NCI-H2196 (cell line): ENCODE data around the gene OR52A5.

Experiments used
- DNase-seq: peaks from one replicate; lab custom pipeline; 2025; ENCODE audit not compliant: unreplicated experiment; lab: John Stamatoyannopoulos, UW

Gene OR52A5

DNA sequence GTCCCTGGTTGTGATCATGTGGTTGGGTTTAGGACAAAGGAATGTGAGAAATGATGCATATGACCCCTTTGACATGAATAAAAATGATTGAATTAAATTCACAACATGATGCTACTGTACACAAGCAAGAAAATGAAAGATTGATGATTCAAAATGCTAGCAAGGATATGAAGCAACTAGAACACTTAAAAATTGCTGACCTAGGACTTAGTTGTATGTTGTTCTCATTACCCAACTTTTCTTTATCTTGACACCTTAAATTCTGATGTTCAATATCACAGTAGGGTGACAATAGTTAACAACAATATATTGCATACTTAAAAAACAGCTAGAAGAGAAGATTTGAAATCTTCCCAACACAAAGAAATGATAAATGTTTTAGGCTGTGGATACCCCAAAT, 20.6 kb downstream of the OR52A5 start:
- DNase-seq: no peak

GRCh38 chr11:5115339-5115738, 22.8 kb downstream of the OR52A5 start:
- no peak for DNase-seq

DNA sequence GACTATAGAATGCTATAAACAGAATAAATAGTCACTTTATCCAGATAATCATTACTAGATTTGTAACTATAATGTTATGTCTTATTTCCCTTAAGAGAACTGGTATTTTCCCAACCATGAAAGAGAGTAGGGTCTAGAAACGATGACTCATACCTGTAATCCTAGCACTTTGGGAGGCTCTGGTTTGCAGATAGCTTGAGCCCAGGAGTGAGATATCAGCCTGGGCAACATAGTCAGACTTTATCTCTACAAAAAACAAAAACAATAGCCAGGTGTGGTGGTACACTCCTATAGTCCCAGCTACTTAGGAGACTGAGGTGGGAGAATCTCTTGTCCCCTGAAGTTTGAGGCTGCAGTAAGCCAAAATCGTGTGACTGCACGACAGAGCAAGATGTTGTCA, 30.9 kb downstream of the OR52A5 start:
- no peak for DNase-seq

GRCh38 chr11:5103066-5103465, 35.1 kb downstream of the OR52A5 start:
- no peak for DNase-seq

- no peak for DNase-seq
Measured at GRCh38 chr11:5102246-5102645, 35.9 kb downstream of the OR52A5 start.

- no peak for DNase-seq
Measured at GRCh38 chr11:5096011-5096410, 42.1 kb downstream of the OR52A5 start.

DNA sequence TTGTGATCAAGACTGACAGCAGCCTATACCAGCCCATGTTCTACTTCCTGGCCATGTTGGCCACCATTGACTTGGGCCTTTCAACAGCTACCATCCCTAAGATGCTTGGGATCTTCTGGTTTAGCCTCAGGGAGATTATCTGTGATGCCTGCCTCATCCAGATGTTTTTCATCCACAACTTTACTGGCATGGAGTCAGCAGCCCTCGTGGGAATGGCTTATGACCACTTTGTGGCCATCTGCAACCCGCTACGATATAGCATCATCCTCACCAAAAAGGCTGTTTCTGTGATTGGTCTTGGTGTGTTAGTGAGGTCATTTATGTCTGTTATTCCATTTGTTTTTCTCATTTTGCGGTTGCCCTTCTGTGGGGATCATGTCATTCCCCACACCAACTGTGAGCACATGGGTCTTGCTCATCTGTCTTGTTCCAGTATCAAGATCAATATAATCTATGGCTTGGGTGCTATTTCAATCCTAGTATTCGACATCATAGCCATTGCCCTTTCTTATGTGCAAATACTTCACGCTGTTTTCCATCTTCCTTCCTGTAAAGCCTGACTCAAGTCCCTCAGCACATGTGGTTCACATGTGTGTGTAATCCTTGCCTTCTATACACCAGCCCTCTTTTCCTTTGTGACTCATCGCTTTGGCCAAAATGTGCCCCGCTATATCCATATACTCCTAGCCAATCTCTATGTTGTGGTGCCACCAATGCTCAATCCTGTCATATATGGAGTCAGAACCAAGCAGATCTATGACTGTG, 45.2 kb downstream of the OR52A5 start:
- no peak for DNase-seq

GRCh38 chr11:5090668-5091067, 47.5 kb downstream of the OR52A5 start:
- DNase-seq: no peak

DNA sequence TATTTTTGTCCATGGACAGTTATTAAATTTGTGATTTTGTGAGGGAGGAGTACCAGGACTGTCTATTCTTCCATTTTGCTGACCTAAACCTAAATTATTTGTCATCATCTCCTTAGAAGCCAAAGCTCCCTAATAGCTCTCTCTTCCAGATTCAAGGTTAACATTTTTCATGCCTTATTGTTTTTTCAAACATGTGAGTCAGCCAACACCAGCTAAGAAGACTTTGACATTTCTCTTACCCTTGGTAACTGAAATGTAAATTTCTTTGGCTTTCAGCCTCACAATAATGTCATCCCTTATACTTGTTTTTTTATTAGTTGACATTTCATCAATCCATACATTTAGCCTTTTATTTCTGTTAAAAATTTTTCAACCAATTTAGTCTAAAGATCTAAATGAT, 49.6 kb downstream of the OR52A5 start:
- DNase-seq: no peak

DNA sequence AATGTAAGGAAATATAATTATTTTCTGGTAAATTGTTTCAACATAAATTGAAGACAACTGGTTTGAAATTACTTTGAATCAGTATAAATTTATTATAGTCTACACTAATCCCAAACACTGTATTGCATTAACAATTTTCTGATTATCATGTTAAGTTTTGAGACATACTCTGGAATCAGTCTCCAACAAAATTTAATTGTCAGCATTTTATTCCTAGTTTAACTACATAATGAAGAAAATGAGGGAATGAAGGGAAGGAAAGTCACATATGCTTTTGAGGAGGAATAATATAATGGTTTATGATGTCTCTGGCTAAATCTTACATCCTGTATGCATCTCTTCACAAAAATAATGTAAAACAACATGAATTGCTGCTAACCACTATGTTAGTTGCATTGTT, 54.6 kb downstream of the OR52A5 start:
- DNase-seq: no peak

GRCh38 chr11:5081405-5081804, 56.8 kb downstream of the OR52A5 start:
- DNase-seq: no peak
